HL-60 (cell line): ENCODE measurements around the gene IQSEC3.

ENCODE experiments used
- DNase-seq, 2 experiments: peaks; one replicate each; pipeline ENCODE4 v3.0.0-alpha.2; 2010 to 2020; ENCODE audit warnings: low read depth in 1 of 2, low spot score in 1 of 2
- H3K27ac ChIP-seq: fragments of 250-450 bp; sonication (Bioruptor Pico); replicated peaks from 2 replicates; pipeline ENCODE4 v1.5.1; 2020; ENCODE audit warnings: mild to moderate bottlenecking, moderate library complexity
- H3K27me3 ChIP-seq: fragments of 250-450 bp; sonication (Bioruptor Pico); 2 replicates; pipeline ENCODE4 v1.5.1; 2021; ENCODE audit warnings: mild to moderate bottlenecking, moderate library complexity; ENCODE audit not compliant: insufficient read depth, poor library complexity, severe bottlenecking
- H3K4me3 ChIP-seq: replicated peaks from 2 replicates; pipeline ENCODE4 v1.5.1; 2011; ENCODE audit warnings: mild to moderate bottlenecking, control low read depth, low read length; ENCODE audit not compliant: insufficient read depth
- GABPA ChIP-seq: IDR thresholded peaks from 2 replicates; pipeline ENCODE4 v1.6.1; 2012; ENCODE audit warnings: low read depth
- POLR2AphosphoS5 ChIP-seq: IDR thresholded peaks from 2 replicates; pipeline ENCODE4 v1.6.1; 2012; ENCODE audit warnings: low read depth
- SPI1 ChIP-seq: IDR thresholded peaks from 2 replicates; pipeline ENCODE4 v1.6.1; 2012; ENCODE audit warnings: low read depth, mild to moderate bottlenecking, borderline replicate concordance
- TF ChIP-seq, protein P1 (sequence below): IDR thresholded peaks from one replicate; pipeline ENCODE4 v1.5.1; 2011; ENCODE audit warnings: low read length, control low read depth, inconsistent platforms; ENCODE audit not compliant: insufficient read depth
- TF ChIP-seq, protein P2 (sequence below): IDR thresholded peaks from 2 replicates; pipeline ENCODE4 v1.6.1; 2012; ENCODE audit warnings: low read depth; ENCODE audit not compliant: insufficient replicate concordance

IQSEC3 gene

DNA sequence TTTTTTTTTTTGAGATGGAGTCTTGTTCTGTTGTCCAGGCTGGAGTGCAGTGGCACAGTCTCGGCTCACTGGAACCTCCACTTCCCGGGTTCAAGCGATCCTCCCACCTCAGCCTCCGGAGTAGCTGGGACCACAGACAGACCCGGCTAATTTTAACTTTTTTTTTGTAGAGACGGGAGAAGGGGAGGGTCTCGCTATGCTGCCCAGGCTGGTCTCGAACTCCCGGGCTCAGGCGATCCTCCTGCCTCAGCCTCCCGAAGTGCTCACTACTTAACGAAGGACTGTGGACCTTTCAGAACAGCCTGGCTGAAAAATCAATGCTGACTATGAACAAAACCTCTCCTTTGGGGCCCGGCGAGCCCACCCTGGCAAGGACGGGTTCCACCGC, 136.5 kb downstream of the IQSEC3 start:
- no peak for DNase-seq
- no peak overlapping the region for H3K4me3 ChIP-seq
- H3K27ac ChIP-seq: no peak overlapping the region
- TF ChIP-seq, protein P1, sequence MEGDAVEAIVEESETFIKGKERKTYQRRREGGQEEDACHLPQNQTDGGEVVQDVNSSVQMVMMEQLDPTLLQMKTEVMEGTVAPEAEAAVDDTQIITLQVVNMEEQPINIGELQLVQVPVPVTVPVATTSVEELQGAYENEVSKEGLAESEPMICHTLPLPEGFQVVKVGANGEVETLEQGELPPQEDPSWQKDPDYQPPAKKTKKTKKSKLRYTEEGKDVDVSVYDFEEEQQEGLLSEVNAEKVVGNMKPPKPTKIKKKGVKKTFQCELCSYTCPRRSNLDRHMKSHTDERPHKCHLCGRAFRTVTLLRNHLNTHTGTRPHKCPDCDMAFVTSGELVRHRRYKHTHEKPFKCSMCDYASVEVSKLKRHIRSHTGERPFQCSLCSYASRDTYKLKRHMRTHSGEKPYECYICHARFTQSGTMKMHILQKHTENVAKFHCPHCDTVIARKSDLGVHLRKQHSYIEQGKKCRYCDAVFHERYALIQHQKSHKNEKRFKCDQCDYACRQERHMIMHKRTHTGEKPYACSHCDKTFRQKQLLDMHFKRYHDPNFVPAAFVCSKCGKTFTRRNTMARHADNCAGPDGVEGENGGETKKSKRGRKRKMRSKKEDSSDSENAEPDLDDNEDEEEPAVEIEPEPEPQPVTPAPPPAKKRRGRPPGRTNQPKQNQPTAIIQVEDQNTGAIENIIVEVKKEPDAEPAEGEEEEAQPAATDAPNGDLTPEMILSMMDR: no peak
- TF ChIP-seq POLR2AphosphoS5 (no peak), GABPA (no peak), SPI1 (no peak)
- TF ChIP-seq, protein P2, sequence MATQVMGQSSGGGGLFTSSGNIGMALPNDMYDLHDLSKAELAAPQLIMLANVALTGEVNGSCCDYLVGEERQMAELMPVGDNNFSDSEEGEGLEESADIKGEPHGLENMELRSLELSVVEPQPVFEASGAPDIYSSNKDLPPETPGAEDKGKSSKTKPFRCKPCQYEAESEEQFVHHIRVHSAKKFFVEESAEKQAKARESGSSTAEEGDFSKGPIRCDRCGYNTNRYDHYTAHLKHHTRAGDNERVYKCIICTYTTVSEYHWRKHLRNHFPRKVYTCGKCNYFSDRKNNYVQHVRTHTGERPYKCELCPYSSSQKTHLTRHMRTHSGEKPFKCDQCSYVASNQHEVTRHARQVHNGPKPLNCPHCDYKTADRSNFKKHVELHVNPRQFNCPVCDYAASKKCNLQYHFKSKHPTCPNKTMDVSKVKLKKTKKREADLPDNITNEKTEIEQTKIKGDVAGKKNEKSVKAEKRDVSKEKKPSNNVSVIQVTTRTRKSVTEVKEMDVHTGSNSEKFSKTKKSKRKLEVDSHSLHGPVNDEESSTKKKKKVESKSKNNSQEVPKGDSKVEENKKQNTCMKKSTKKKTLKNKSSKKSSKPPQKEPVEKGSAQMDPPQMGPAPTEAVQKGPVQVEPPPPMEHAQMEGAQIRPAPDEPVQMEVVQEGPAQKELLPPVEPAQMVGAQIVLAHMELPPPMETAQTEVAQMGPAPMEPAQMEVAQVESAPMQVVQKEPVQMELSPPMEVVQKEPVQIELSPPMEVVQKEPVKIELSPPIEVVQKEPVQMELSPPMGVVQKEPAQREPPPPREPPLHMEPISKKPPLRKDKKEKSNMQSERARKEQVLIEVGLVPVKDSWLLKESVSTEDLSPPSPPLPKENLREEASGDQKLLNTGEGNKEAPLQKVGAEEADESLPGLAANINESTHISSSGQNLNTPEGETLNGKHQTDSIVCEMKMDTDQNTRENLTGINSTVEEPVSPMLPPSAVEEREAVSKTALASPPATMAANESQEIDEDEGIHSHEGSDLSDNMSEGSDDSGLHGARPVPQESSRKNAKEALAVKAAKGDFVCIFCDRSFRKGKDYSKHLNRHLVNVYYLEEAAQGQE: no peak
- peaks cover 14% of the 10 kb centered on the region for H3K27me3 ChIP-seq

DNA sequence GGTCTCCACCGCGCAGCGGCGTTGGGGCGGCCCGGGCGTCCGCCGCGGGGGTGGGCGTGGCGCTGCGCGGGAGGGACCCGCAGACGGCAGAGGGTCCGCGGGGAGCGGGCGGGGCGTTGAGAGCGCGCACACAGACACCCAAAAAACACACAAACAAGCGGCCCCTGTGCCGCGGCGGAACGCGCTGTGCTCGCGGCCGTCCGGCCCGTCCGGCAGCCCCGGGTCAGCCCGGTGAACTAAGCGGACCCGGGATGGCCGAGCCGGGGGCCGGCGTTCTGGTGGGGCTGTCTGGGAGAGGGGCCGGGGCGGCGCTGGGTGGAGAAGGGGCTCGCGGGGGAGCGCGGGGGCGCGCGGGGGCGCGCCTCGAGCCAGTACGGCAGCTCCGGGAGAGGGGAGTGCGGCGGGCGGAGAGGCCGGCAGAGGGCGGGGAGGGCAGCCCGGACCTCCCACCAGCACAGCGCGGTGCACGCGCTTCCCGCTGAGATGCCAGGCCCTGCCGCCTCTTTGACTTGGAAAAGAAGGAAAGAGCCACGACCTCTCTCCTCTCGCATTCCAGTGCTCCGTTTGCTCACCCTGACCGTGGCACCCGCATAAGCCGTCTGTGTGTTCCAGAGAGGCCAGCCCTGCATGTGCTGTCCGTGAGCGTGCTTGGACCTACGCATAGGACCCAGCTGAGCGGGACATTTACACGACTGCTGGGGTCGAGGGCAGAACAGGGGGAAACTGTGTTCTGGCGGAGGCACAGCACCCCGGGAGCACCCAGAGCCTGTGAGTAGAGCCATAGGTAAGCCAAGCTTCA, 137.1 kb downstream of the IQSEC3 start:
- peaks cover 14% of the 10 kb centered on the region for H3K27me3 ChIP-seq
- no peak for DNase-seq
- H3K4me3 ChIP-seq: no peak overlapping the region
- H3K27ac ChIP-seq: no peak overlapping the region
- TF ChIP-seq POLR2AphosphoS5 (no peak), GABPA (no peak), SPI1 (no peak)
- TF ChIP-seq, protein P1: no peak
- TF ChIP-seq, protein P2: no peak

DNA sequence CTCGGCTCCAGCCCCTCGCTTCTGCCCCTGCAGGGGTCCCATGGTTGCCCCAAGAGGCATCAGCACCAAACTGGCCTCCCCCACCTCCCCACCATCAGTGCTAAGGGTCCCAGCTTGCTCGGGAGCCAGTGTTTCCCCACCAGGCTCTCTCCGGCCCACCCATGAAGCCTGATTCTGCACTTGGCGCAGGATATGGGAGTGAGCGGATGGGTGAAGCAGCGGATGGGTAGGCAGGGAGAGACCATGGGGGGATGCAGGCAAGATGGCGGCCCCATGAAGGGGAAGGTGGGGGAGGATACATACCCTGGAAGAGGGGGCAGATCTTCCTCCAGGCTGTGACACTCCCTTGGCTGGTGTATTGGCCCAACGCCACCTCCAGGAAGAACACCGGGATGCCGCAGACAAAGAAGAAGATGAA, 137.7 kb downstream of the IQSEC3 start:
- TF ChIP-seq POLR2AphosphoS5: no peak
- Histone ChIP-seq H3K27ac (no peak overlapping the region), H3K27me3 (peaks cover 14% of the 10 kb centered on the region), H3K4me3 (no peak overlapping the region)
- no peak for DNase-seq

DNA sequence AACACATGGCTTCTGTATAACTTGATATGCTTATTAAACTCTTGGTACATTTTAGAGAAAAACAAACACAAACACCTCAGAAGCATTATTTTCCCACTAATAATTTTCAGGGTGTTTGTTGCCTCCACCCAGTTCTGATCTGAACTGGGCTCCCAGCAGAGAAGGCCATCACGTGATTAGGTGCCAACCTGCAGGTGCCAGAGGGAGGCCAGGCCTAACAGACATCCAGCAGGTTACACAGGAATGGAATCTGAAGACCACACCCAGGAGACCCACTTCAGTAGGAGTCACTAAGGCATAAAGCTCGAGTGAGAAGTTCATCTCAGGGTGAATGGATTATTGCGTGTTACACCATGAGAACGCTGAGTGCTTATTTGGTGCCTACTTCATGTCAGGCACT, 138.5 kb downstream of the IQSEC3 start:
- Histone ChIP-seq H3K27me3 (peaks cover 11% of the 10 kb centered on the region), H3K27ac (no peak overlapping the region), H3K4me3 (no peak overlapping the region)
- DNase-seq: no peak
- TF ChIP-seq GABPA: no peak
- TF ChIP-seq, protein P2: no peak
